Measurements from ENCODE around the gene DDX18.

DNA sequence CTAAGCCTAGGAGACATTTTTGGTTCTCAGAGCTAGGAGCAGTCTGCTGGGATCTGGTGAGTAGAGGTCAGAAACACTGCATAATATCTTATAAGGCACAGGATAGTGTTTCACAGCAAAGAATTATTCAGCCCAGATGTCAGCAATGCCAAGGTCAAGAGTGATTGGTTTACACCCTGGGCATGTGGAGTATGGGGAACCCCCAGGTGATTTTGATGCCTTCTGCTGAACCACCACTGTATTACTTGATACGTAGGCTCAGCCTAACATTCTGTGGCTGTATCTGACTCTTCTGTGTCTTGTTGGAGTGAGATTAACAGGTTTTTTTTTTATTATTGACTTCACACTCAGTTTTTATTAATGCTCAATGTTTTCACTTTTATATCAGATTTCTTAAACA, 6.0 kb downstream of the DDX18 start:
- TF ChIP-seq, protein P1, sequence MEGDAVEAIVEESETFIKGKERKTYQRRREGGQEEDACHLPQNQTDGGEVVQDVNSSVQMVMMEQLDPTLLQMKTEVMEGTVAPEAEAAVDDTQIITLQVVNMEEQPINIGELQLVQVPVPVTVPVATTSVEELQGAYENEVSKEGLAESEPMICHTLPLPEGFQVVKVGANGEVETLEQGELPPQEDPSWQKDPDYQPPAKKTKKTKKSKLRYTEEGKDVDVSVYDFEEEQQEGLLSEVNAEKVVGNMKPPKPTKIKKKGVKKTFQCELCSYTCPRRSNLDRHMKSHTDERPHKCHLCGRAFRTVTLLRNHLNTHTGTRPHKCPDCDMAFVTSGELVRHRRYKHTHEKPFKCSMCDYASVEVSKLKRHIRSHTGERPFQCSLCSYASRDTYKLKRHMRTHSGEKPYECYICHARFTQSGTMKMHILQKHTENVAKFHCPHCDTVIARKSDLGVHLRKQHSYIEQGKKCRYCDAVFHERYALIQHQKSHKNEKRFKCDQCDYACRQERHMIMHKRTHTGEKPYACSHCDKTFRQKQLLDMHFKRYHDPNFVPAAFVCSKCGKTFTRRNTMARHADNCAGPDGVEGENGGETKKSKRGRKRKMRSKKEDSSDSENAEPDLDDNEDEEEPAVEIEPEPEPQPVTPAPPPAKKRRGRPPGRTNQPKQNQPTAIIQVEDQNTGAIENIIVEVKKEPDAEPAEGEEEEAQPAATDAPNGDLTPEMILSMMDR (IDR thresholded peaks at IDR 0.05), result no peak
- TF ChIP-seq POLR2A (IDR thresholded peaks at IDR 0.05), result no peak
